GM12872 (cell line): Measurements from ENCODE around the gene FHAD1.

Experiments used
- CTCF ChIP-seq: IDR thresholded peaks from 3 replicates; pipeline ENCODE4 v1.5.1; 2011; ENCODE audit warnings: low read depth, mild to moderate bottlenecking, low read length, moderate library complexity; ENCODE audit not compliant: insufficient read depth

FHAD1 gene

DNA sequence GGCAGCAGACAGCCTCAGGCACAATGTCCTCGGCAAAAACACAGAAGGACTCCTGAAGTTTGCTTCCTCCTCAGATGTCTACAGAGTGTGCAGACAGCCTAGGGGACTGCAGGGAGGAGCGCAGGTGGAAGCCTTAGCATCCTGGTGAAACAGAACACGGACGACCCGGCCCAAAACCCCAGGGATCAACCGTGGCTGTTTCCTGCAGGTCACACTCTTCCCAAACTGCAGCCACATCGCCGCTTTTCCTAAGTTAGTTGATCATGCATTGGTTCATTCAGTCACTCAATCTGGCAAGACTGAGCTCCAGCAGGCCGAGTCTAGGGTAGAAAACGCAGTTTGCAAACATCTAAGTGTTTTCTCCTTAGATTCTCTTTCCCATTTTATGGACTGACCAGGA lies 33.4 kb downstream of the FHAD1 start:
- no peak for TF ChIP-seq CTCF

DNA sequence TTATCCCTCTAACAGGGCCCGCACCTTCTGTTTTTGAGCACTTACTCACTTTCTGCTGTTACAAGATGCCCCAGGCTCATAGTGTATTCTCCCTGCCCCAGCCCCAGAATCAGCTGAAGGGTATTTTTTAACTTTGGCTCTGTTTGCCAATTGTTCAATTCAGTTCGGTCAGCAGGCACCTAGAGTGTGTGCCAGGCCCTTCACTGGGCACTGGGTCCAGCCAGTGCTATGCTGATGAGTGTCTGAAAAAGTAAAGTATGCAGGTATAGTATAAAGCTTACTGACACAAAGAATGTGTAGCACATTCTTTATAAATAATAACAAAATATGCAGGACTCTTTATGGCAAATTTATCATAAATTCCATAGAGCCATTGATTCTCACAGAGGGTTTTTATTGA lies 35.0 kb downstream of the FHAD1 start:
- TF ChIP-seq CTCF, result no peak

DNA sequence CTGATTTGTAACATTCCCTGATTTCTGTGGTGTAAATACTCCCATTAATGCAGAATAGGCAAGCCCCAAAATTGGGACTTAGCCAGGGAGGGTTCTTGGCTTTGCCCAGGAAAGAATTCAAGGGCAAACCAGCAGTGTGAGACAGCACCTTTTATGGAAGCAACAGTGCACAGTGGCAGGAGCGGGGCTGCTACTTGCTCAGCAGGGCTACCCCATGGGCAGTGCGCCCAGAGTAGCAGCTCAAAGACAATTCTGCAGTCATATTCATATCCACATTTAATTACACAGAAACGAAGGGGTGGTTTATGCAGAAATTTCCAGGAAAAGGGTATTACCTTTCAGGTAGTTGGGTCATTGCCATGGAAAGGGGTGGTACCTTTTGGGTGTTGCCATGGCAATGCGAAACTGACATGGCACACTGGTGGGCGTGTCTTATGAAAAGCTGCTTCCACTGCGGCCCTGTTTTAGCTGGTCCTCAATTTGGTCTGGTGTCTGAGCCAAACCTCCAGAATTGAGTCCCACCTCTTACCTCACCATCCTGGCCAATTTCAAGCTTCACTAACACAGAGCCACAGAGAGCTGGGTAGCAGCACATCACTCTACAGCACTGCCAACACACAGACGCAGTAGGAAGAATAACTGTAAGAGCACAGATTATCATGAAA lies 35.9 kb downstream of the FHAD1 start:
- no peak for TF ChIP-seq CTCF

GRCh38 chr1:15283526-15283925 lies 36.5 kb downstream of the FHAD1 start:
- no peak for TF ChIP-seq CTCF

GRCh38 chr1:15286452-15286851 lies 39.4 kb downstream of the FHAD1 start:
- no peak for TF ChIP-seq CTCF

DNA sequence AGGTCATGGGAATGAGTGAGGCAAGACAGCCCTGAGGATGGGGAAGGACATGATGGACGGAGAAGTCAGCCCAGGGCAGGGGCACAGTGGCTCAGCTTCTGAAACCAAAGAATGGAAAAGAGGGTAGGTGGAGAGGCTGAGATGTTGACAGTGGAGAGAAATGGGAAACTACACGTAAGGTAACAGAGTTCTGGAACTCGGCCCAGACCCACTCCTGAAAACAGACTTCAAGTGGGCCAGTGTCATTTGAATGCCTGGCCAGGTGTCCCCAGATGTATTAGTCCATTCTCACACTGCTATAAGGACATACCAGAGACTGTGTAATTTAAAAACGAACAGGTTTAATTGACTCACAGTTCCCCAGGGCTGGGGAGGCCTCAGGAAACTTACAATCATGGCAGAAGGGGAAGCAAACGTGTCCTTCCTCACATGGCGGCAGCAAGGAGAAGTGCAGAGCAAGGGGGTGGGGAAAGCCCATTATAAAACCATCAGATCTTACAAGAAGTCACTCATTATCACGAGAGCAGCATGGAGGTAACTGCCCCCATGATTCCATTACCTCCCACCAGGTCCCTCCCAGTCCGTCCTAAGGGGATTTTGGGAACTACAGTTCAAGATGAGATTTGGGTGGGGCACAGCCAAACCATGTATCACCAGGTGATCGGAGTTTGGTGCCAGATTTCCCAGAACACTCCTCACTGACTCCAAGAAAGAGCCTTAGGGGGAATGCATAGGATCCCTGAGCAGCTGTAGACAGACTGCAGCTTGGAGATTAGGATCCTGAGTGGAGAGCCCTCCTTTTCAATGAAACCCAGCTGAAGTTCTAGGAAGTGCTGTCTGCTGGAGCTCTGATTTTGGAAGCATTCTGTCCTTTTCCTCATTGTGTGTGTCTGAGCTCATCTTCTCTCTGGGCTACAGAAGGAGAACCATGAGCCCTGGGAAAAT lies 40.3 kb downstream of the FHAD1 start:
- TF ChIP-seq CTCF, result no peak

- TF ChIP-seq CTCF, result no peak
These were observed 41.3 kb downstream of the FHAD1 start for GRCh38 chr1:15288173-15288926.
